Stimulated activated CD4-positive, alpha-beta T cell treated with anti-CD3 and anti-CD28 coated beads, Interleukin-12 subunit alpha, Interleukin-12 subunit beta, amount 100 ng/mL, for 48 hours (primary cell): Measurements from ENCODE around the gene KCNN3.

Experiments used
- DNase-seq, 3 donors: peaks; one replicate each; pipeline ENCODE4 v3.0.0-alpha.2; 2020; ENCODE audit warnings: low read depth in 2 of 3, low spot score in 1 of 3

The KCNN3 gene

DNA sequence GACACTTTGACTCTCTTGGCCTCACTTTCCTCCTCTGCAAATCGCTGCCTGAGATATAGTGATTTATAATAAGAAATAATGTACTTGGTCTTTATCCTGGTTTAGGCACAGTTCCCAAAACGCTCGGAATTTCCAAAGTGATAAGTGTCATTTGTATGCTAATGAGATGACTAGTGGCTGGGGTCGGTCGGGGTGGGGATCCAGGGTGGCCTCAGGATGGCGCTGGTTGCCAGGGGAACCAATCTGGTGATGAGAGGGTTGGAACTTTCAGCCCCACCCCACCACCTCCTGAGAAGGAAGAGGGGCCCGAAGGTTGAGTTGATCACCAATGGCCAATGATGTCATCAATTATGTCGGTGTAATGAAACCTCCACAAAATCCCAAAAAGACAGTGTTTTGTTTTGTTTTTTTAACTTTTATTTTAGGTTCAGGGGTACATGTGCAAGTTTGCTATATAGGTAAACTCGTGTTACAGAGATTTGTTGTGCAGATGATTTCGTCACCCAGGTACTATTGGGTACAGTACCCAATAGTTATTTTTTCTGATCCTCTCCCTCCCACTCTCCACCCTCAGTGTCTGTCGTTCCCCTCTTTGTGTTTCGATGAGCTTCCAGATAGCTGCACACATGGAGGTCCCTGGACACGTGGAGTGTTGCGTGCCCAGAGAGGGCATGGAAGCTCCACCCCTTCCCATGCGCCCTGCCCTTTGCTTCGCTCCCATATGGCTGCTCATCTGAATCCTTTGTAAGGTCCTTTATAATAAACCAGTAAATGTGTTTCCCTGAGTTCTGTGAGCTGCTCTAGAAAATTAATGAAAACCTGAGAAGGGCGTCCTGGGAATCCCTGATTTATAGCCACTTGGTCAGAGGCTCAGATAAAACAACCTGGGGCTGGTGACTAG is 97.2 kb downstream of the KCNN3 start:
- DNase-seq = no peak

- no peak for DNase-seq
Measured at GRCh38 chr1:154772056-154772455, 98.0 kb downstream of the KCNN3 start.

DNA sequence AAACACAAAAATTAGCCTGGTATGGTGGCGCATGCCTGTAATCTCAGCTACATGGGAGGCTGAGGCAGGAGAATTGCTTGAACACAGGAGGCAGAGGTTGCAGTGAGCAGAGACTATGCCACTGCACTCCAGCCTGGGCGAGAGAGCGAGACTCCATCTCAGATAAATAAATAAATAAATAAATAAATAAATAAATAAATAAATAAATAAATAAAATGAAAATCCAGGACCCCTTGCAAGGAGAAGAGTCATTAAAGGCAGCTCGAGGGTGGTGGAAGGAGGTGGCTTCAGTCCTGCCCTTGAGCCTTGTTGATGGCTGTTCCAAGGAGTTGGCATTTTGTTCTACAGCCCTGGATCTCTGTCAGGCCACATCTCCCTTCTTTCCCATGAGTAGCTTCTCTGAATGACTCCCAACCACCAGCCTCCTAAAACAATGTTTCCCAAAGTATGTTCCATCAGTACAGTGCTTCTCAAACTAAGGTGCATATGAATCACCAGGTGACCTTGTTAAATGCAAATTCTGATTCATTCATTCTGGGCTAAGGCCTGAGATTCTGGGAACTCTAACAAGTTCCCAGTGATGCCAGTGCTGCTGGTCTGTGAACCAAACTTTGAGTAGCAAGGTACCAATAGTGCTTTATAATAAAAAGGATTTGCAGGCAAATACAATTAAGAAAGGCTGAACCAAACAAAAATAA is 99.0 kb downstream of the KCNN3 start:
- DNase-seq = no peak

- no peak for DNase-seq
Measured at GRCh38 chr1:154769193-154769895, 100.7 kb downstream of the KCNN3 start.

DNA sequence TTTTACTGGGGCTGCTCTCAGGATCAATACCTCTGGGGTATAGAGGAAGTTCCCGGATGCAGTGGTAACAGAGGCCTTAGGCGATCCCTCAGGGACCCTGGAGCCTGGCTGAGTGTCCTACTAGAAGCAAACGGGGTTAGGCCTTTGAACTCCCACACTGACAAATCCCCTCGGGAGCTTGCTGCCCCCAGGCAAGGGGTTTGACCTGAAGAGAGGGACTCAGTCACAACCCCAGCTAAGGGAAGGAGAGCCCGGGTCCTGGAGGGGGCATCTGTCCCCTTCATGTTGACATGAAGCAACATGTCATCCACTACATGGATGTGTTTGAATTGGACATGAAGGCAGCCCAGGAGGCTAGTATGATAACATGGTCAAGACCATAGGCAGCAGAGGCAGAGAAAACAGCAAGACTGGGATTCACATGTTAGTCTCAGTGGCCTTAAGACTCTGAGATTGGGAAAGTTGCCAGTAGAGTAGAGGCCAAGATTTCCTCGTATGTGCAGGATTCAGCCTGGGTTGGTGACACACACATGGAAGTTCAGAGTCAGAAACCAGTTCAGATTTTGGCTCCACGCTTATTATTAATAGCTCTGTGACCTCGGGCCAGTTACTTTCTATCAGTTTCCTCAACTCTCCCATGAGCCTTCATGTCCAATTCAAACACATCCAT is 101.5 kb downstream of the KCNN3 start:
- DNase-seq = no peak

DNA sequence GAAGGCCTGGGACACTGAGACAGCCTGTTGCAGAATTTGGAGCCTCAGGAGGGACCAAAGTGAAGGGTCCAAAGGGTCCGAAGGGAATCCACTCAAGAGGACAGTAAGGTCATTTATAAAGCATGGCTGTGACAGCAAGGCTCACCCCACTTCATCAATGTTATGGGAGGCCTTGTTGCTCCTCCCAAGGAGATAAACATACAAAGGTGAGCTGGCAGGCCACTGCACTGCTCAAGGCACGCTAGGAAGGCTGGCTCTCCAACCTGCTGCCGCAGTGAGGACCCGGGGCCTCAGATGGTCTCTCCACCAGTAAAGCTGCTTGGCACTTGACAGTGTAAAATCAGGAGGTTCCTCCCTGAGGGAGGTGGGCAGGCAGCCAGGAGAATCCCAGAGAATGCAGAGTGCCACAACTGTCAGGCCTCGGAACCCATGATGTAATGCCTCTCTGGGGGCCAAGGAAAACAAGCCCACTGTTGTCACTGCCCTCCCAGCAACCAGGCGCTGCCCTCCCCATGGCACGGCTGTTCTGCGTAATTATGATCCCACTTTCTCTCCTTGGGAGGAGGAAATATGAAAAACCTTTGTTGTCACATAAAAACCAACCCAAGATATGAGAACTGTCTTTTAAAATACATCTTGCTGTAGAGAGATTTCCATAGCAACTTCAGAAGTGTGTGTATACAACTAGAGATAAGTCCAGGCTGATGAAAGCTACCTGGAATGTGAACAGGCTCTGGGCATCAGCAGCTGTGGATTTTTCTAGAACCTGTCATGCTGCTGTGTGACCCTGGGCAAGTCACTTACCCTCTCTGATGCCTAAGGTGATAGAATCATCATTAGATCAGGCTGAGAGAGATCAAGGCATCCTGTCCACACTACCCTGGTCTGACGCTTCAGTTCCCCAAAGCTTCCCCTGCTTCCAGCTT is 102.5 kb downstream of the KCNN3 start:
- no peak for DNase-seq

DNA sequence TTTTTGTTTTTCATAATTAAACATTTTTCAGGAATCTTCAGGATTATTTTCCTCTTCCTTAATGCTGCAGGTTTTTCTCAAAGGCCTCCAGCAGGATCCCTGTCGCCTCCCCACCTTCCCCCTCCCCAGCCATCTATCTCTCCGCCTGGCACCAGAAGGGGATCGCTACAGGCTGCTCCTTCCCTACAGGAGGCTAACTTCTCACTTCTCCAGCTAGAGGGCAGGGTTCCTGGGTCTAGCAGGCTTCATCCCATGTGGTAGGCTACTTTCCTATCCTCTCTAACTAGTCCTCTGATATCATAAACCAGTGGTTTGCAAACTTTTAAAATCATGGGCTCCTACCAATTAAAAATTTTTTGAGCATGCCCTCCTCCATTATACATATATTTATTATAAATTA is 104.1 kb downstream of the KCNN3 start:
- DNase-seq = no peak

DNA sequence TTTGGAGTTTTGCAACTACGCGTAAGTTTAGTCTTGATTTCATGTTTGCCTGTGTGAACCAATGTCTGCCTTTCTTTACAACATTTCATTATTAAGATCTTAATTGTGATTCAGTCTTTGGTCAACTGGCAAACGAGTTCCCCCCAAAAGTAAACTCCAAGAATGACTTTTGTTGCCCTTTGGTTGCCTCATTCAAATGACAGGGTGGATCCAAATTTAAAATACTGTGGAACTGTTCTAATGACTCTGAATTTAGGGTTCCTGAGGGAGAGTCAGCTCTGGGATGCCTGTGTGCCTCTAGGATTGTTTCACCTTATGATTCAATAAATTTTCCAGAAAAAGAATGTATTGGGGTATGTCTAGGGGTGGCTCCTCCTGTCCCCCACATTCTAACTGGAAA is 105.3 kb downstream of the KCNN3 start:
- DNase-seq = no peak

GRCh38 chr1:154764181-154764580 is 105.9 kb downstream of the KCNN3 start:
- DNase-seq = no peak

DNA sequence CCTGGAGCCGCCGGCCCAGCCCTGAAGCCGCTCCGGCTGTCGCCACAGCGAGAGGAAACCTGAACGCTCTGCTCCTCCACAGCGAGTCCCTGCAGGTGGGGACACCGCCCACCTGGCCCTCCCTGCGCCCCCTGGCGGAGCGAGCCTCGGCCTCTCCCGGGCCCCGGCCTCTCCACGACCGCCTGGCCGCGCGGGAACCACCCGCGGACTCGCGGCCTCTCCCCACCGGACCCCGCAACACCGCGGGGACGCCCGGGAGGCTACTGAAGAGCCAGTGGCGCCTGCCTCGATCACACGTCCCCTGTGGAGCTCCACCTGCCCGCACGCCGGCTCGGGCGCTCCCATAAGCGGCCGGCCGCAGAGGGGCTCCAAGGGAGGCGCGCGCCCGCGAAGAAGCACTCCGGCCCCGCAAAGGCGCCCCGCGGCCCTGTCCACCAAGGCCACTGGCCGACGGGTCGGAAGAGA is 109.6 kb downstream of the KCNN3 start:
- peak; percentile 65 to 78 (median 77) for DNase-seq

DNA sequence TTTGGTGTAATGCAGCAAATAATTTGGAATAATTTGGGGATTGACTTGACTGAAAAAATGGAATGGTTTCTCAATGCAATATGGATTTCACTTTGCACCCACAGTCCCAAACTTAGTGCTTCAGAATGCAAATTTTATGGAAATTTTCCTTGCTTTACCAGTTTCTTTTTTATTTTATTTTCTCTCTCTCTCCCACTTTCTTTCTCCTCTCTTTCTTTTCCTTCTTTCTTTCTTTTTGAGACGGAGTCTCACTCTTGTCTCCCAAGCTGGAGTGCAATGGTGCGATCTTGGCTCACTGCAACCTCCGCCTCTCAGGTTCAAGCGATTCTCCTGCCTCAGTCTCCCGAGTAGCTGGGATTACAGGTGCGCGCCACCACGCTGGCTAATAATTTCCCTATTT is 110.3 kb downstream of the KCNN3 start:
- no peak for DNase-seq

DNA sequence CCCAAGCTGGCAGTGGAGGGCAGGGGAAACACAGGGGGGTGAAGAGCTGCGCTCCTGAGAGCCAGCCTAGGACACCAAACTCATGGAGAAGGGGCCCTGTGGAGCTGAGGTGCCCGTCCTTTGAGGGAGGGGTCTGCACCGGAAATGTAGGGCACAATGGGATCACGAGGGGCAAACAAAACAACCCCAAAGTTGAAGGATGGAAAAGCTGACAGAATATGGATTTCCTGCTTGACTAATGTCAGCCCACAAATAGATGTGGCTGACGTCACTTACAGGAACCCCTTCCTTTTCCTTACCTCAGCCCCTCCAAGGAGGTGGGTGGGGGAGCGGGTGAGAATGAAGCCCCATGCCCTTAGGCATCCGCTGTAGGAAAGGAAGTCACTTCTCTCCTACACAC is 110.9 kb downstream of the KCNN3 start:
- peak; percentile 65 to 77 (median 74) for DNase-seq

- DNase-seq = no peak
Measured at GRCh38 chr1:154758346-154758745, 111.7 kb downstream of the KCNN3 start.

- no peak for DNase-seq
Measured at GRCh38 chr1:154756793-154757548, 113.1 kb downstream of the KCNN3 start.

DNA sequence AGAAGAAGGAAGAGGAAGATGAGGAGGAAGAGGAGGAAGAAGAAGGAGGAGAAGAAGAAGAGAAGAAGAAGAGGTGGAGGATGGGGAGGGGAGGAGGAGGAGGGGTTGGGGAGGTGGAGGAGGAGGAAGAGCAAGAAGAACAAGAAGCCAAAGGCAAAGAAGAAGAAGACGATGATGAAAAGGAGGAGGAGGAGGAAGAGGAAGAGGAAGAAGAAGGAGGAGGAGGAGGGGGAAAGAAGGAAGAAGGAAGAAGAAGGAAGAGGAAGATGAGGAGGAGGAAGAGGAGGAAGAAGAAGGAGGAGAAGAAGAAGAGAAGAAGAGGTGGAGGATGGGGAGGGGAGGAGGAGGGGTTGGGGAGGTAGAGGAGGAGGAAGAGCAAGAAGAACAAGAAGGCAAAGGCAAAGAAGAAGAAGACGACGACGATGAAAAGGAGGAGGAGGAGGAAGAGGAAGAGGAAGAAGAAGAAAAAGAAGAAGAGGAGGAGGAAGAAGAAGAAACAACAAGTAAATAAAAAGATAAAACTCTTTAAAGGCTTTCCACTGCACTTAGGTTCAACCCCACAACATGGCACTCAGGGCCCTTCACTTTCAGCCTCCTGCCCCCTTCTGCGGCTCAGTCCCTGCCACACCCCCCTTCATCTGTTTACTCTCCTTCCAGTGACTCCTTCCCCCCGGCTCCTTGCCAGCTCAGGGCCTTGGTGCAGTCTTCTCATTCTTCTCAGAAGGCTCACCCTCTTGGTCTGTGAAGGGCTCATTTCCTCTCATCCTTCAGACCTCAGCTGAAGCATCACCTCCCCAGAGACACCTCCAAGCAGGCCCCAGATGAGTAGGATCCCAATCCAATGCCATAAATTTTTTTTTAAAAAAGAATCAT is 114.0 kb downstream of the KCNN3 start:
- DNase-seq = peak in 1 of 3 donors; percentile 38

DNA sequence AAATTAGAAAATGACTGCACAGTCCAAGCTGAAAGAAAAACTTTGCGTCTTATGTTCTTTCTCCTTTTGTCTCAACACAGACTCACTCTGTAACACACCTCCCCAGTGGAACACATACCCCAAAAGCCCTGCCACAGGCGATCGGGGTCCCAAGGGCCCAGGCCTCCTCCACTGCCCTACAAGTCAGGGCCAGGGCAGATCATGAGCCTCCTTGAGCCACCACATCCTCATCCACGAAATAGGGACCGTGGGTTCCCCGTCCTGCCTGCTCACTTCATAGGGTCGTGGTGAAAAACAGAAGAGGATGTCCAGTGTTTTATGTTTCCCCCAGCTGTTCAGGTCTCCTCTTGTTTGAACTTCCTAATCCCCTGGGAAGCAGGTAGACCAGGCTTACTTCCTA is 116.7 kb downstream of the KCNN3 start:
- DNase-seq = no peak

DNA sequence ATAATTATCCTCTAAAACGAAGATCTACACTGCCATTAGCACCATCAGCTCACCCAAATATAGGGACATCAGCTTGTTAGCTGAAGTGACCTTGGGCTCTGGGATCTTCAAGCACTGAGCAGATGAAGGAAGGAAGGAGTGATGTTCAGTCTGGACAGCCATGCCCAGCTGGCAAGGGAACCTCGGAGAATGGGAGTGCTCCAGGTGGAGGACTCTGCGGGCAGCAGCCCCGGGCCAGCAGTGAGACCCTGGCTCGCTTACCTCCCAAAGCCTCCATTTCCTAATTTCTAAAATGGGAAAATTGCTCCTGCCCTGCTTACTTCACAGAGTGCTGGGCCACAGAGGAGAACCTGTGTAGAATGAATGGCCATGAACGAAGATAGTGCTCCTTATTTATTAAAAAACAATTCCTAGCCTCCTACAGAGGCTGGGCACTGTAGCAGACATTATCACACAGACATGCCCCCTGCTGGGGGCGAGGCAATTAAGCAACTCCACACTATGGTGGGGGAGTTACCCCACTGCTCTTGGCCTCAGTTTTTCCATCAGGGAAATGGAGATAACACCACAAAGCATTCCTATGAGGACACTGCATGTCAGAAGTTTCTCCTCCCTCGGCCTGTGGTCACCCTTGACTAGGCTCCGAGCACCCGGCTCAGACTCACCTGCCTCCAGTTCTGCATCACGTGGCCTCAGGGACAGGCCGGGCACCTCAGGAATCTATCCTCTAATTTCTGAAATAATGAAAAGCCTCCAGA is 117.6 kb downstream of the KCNN3 start:
- no peak for DNase-seq

DNA sequence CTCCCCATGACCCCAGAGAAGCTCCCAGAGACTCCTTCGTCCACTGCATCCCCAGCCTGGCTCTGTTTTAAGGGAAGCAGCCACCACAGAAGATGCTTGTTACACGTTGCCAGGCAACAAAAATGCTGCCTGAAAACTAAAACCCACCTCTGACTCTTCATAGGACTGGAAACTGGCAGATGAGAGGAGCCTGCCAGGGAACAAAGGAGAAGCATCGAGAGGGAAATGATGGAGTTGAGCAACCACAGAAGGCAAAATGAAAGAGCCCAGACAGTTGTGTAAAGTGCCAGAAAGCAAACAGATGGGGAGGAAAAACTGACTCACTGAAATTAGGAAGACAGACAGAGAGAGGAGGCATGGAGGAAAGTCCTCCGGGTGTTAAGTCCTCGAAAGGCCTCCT is 118.4 kb downstream of the KCNN3 start:
- no peak for DNase-seq
